Endothelial cell of umbilical vein (primary cell): ENCODE results near the gene SRBD1. TPM values are rescaled to one million over a fixed set of nuclear protein-coding genes. Genes with fewer than 3 reads are reported as not detected.

Source experiments
- BruUV-seq: library from RNA; stranded (reverse); fragments of 400-500 nt; replicated peaks from 2 replicates; lab custom pipeline; 2021; lab: Mats Ljungman, UMichigan
- CTCF ChIA-PET: fragments of 300-600, 350-600 bp; sonication (Branson Sonifier 250); formaldehyde crosslinking; loops from one replicate; lab custom pipeline; 2021; ENCODE audit warnings: antibody characterized with exemption, inconsistent platforms; lab: Charles Lee
- POLR2A ChIA-PET: fragments of 300-600, 350-600 bp; sonication (Branson Sonifier 250); formaldehyde crosslinking; loops from one replicate; lab custom pipeline; 2021; ENCODE audit warnings: antibody characterized with exemption, inconsistent platforms; lab: Charles Lee
- DNase-seq: peaks from one replicate; pipeline ENCODE4 v3.0.0-alpha.2; 2011; ENCODE audit warnings: low read depth, low spot score
- FAIRE-seq: peaks from 2 replicates; lab custom pipeline; 2011; peaks lifted over from hg19 to GRCh38; lab: Jason Lieb, UNC
- H2AFZ ChIP-seq: 2 replicates; pipeline ENCODE4 v1.6.0; 2012; ENCODE audit warnings: low read depth, low read length, control low read depth, inconsistent platforms
- H3K27ac ChIP-seq: 2 replicates; pipeline ENCODE4 v1.5.1; 2011; ENCODE audit warnings: low read depth, mild to moderate bottlenecking, control low read depth, low read length, moderate library complexity; ENCODE audit not compliant: insufficient read depth
- H3K27me3 ChIP-seq, 2 experiments: 2 replicates each; pipeline versions ENCODE4 v1.6.0 to v1.6.1; 2011; ENCODE audit warnings: low read length in 2 of 2, mixed read lengths in 1 of 2; ENCODE audit not compliant: control insufficient read depth in 2 of 2, insufficient read depth in 2 of 2
- H3K36me3 ChIP-seq, 2 experiments: 2 replicates in 1 of 2; 3 replicates in 1 of 2; pipeline ENCODE4 v1.5.1; 2011; ENCODE audit warnings: low read length in 2 of 2, mild to moderate bottlenecking in 1 of 2, moderate library complexity in 1 of 2; ENCODE audit not compliant: control insufficient read depth in 2 of 2, insufficient read depth in 2 of 2; ENCODE audit errors: extremely low read depth in 1 of 2
- H3K4me1 ChIP-seq: 3 replicates; pipeline ENCODE4 v1.5.1; 2011; ENCODE audit warnings: mild to moderate bottlenecking, low read length; ENCODE audit not compliant: control insufficient read depth, insufficient read depth; ENCODE audit errors: extremely low read depth
- H3K4me2 ChIP-seq: 2 replicates; pipeline ENCODE4 v1.6.1; 2011; ENCODE audit warnings: low read length, control low read depth, mixed read lengths; ENCODE audit not compliant: insufficient read depth
- H3K4me3 ChIP-seq, 3 experiments: fragments of 200-600 bp in 1 of 3; sonication (generic), shearing (Covaris generic) in 1 of 3; replicated peaks in 1 of 3; 2 replicates each; pipeline ENCODE4 v1.5.1; 2011 to 2016; ENCODE audit warnings: control low read depth in 3 of 3, low read length in 3 of 3, mild to moderate bottlenecking in 2 of 3, inconsistent platforms in 1 of 3, low read depth in 1 of 3, moderate library complexity in 1 of 3; ENCODE audit not compliant: insufficient read depth in 1 of 3
- H3K79me2 ChIP-seq: 2 replicates; pipeline ENCODE4 v1.6.0; 2012; ENCODE audit warnings: low read length, inconsistent platforms; ENCODE audit not compliant: control insufficient read depth, insufficient read depth
- H3K9ac ChIP-seq: replicated peaks from 2 replicates; pipeline ENCODE3; 2011; ENCODE audit warnings: low read length, control low read depth; ENCODE audit not compliant: insufficient read depth; ENCODE audit errors: extremely low read depth
- H3K9me1 ChIP-seq: replicated peaks from 3 replicates; pipeline ENCODE4 v1.6.0; 2011; ENCODE audit warnings: mild to moderate bottlenecking, low read length; ENCODE audit not compliant: control insufficient read depth, insufficient read depth; ENCODE audit errors: extremely low read depth
- H3K9me3 ChIP-seq: replicated peaks from 2 replicates; pipeline ENCODE4 v1.5.1; 2012; ENCODE audit warnings: low read length, inconsistent platforms; ENCODE audit not compliant: control insufficient read depth, insufficient read depth
- H4K20me1 ChIP-seq: replicated peaks from 2 replicates; pipeline ENCODE3; 2011; ENCODE audit warnings: mild to moderate bottlenecking, low read length; ENCODE audit not compliant: control insufficient read depth, insufficient read depth; ENCODE audit errors: extremely low read depth
- EZH2 ChIP-seq: IDR thresholded peaks from 2 replicates; pipeline ENCODE4 v1.6.1; 2012; ENCODE audit warnings: borderline replicate concordance, low read depth, mild to moderate bottlenecking, moderate library complexity, low read length, inconsistent platforms; ENCODE audit not compliant: severe bottlenecking
- FOS ChIP-seq: IDR thresholded peaks from 2 replicates; pipeline ENCODE4 v1.6.1; 2011; ENCODE audit warnings: mild to moderate bottlenecking, low read length, moderate library complexity, borderline replicate concordance; ENCODE audit not compliant: insufficient read depth
- GATA2 ChIP-seq: IDR thresholded peaks from 2 replicates; pipeline ENCODE4 v1.7.0; 2011; ENCODE audit warnings: low read depth, mild to moderate bottlenecking, moderate library complexity, mixed read lengths, low read length; ENCODE audit not compliant: insufficient read length, insufficient read depth
- JUN ChIP-seq: IDR thresholded peaks from 2 replicates; pipeline ENCODE4 v1.6.1; 2011; ENCODE audit warnings: borderline replicate concordance, low read depth; ENCODE audit not compliant: insufficient read length, insufficient read depth
- MYC ChIP-seq: IDR thresholded peaks from one replicate; pipeline ENCODE4 v1.6.1; 2011; ENCODE audit warnings: mild to moderate bottlenecking, low read depth, low read length
- POLR2A ChIP-seq: IDR thresholded peaks from 2 replicates; pipeline ENCODE4 v1.6.1; 2012; ENCODE audit warnings: low read depth, mild to moderate bottlenecking, control low read depth, low read length
- POLR2AphosphoS5 ChIP-seq: IDR thresholded peaks from 2 replicates; pipeline ENCODE4 v1.6.1; 2012; ENCODE audit warnings: low read depth, mild to moderate bottlenecking, control low read depth, low read length, moderate library complexity; ENCODE audit not compliant: insufficient read depth
- dilution Hi-C: fragments of 300-500 bp; cut with MboI; formaldehyde crosslinking; loops from one replicate; pipeline ENCODE4 v1.15.0; 2019; ENCODE audit warnings: low sequenced_read_pairs; ENCODE audit not compliant: extremely low pct_ligation_motif_present
- intact Hi-C: fragments of 100-400 bp; cut with micrococcal nuclease; formaldehyde crosslinking; loops from one replicate; pipeline ENCODE4 v1.10.0; 2022
- polyA plus RNA-seq, 4 experiments: library from polyadenylated mRNA; depleted of rRNA in 3 of 4; stranded (reverse) in 3 of 4; unstranded in 1 of 4; fragments of >200 nt; gene quantifications; 2 replicates each; pipeline versions ENCODE4 v1.2.1 to v1.2.3, GENCODE V29; 2011 to 2012; ENCODE audit warnings: missing spikeins in 1 of 4
- total RNA-seq: library from RNA; stranded (reverse); gene quantifications from 2 replicates; pipeline ENCODE4 v1.2.3, GENCODE V29; 2021
- TF ChIP-seq, protein P1 (sequence below), 2 donors: IDR thresholded peaks; 1 replicate in 1 of 2; 2 replicates in 1 of 2; pipeline ENCODE4 v1.5.1; 2011; ENCODE audit warnings: low read length in 2 of 2, mild to moderate bottlenecking in 2 of 2, moderate library complexity in 2 of 2, control low read depth in 1 of 2, inconsistent platforms in 1 of 2, low read depth in 1 of 2; ENCODE audit not compliant: insufficient read depth in 1 of 2; ENCODE audit errors: extremely low read depth in 1 of 2
- TF ChIP-seq, protein P2 (sequence below): IDR thresholded peaks from 2 replicates; pipeline ENCODE4 v1.6.1; 2011; ENCODE audit not compliant: insufficient read depth, insufficient read length

The SRBD1 gene
- total and polyA plus RNA-seq, 2 donors (not counting 3 experiments of a cell fraction or from before 2014, with no cell fraction given): 3.7 to 12.5 TPM

DNA sequence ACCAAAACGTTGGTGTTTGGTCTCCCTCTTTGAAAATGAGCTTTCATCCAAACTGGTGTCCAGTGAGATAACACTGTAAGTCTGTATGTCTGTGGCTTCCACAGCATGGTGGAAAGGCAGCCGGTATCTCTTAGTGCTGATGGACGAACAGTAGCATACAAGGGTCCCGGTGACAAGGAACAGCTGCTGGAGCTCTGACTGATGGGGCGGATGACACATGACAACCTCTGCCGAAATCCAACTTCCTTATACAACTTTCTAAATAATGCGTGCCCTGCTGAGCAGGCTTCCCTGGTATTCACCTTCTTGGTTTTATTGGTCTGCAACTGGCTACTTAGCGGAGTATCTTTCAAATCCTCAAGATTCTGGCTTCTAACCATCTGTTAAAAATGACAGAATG, 216.2 kb downstream of the SRBD1 start:
- no TSS peak for BruUV-seq
- H3K9ac ChIP-seq: no peak overlapping the region
- H3K4me1 ChIP-seq: peaks cover 10% of the 10 kb centered on the region
- TF ChIP-seq POLR2AphosphoS5: no peak
- TF ChIP-seq JUN: no peak
- no peaks in the 10 kb centered on the region for H3K79me2 ChIP-seq
- FAIRE-seq: no peak
- H4K20me1 ChIP-seq: no peaks in the 10 kb centered on the region
- ChIA-PET POLR2A (no interaction called here), CTCF (no interaction called here)
- H3K4me2 ChIP-seq: no peak overlapping the region
- intact Hi-C loops: no loop called here
- DNase-seq: no peak
- H3K9me1 ChIP-seq: no peaks in the 10 kb centered on the region
- no peak overlapping the region for H2AFZ ChIP-seq
- no peaks in the 10 kb centered on the region for H3K27me3 ChIP-seq
- H3K4me3 ChIP-seq: no peak overlapping the region
- no peaks in the 10 kb centered on the region for H3K36me3 ChIP-seq
- dilution Hi-C loops: no loop called here
- no peak overlapping the region for H3K27ac ChIP-seq
- no peaks in the 10 kb centered on the region for H3K9me3 ChIP-seq

DNA sequence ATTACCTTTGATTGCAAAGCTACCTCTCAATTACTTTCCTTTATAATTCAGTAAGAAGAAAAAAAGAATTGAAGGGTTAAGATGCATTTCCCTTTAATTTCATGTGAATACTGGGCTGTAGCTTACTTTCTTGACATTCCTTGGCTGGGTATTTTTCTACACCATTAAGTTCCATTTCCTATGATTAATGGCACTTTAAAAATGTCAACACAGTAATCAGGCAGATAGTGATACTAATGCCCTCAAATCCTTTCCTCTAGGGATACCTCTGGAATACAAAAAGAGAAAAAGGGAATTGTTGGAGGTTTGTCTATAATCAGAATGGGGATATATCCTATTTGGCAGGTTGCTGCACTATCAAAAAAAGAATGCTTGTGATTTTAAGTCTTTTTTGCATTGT, 216.9 kb downstream of the SRBD1 start:
- FAIRE-seq (no peak), DNase-seq (peak; percentile 50)
- Histone ChIP-seq H4K20me1 (no peaks in the 10 kb centered on the region), H3K9me3 (no peaks in the 10 kb centered on the region), H3K9ac (no peak overlapping the region), H3K4me2 (no peak overlapping the region), H2AFZ (no peak overlapping the region), H3K4me3 (no peak overlapping the region), H3K27me3 (no peaks in the 10 kb centered on the region), H3K4me1 (peaks cover 10% of the 10 kb centered on the region), H3K9me1 (no peaks in the 10 kb centered on the region), H3K27ac (no peak overlapping the region), H3K36me3 (no peaks in the 10 kb centered on the region), H3K79me2 (no peaks in the 10 kb centered on the region)
- TF ChIP-seq FOS: no peak
- no peak for TF ChIP-seq POLR2A
- TF ChIP-seq, protein P1, sequence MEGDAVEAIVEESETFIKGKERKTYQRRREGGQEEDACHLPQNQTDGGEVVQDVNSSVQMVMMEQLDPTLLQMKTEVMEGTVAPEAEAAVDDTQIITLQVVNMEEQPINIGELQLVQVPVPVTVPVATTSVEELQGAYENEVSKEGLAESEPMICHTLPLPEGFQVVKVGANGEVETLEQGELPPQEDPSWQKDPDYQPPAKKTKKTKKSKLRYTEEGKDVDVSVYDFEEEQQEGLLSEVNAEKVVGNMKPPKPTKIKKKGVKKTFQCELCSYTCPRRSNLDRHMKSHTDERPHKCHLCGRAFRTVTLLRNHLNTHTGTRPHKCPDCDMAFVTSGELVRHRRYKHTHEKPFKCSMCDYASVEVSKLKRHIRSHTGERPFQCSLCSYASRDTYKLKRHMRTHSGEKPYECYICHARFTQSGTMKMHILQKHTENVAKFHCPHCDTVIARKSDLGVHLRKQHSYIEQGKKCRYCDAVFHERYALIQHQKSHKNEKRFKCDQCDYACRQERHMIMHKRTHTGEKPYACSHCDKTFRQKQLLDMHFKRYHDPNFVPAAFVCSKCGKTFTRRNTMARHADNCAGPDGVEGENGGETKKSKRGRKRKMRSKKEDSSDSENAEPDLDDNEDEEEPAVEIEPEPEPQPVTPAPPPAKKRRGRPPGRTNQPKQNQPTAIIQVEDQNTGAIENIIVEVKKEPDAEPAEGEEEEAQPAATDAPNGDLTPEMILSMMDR (IDR thresholded peaks at IDR 0.05; ENCODE audit: extremely low read depth in 1 of 2, insufficient read depth in 1 of 2, low read depth in 1 of 2, low read length in 2 of 2): no peak
- TF ChIP-seq POLR2AphosphoS5: no peak
- TF ChIP-seq EZH2: no peak
- TF ChIP-seq, protein P2, sequence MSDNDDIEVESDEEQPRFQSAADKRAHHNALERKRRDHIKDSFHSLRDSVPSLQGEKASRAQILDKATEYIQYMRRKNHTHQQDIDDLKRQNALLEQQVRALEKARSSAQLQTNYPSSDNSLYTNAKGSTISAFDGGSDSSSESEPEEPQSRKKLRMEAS: no peak
- no peak for TF ChIP-seq JUN
- no peak for TF ChIP-seq MYC
- no peak for TF ChIP-seq GATA2
- BruUV-seq: no TSS peak
- ChIA-PET CTCF (interaction anchor here (1.1 to 1.5 kb wide), 2 partner anchors 9 to 14 kb away, joined by 3 to 5 read pairs; no protein-coding TSS in a partner anchor), POLR2A (no interaction called here)
- dilution Hi-C loops (no loop called here), intact Hi-C loops (no loop called here)
